ENCODE data around the gene COG8. TPM values are rescaled to one million over a fixed set of nuclear protein-coding genes. Genes with fewer than 3 reads are reported as not detected.

Gene COG8
- total RNA-seq, 4 donors from 2014 or later, result 62.2 to 77.5 (median 70.0) TPM

DNA sequence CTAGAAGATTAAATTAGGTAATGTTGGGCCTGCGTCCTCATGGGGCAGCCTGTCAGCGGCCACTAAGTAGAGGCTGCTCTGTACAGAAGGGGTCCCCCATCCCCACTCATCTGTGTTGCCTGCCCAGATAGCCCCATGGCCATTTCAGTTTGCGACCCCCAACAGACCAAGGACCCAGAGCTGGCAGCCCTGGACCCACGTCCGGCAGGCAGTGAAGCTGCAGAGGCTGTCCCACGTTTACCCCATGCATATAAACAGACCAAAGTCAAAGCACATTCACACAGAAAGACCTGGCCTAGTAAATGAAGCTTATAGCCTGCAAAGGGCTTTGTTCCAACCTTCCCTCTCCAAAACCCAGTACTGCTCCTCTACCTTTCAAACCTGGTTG lies 13.6 kb downstream of the COG8 start:
- Histone ChIP-seq H3K27me3 (no peaks in the 10 kb centered on the region), H3K4me3 (no peak overlapping the region), H3K4me1 (peaks cover 7 to 47% (median 17%) of the 10 kb centered on the region in 4 donors), H3K36me3 (peaks cover 2 to 80% (median 9%) of the 10 kb centered on the region in 3 donors), H3K27ac (no peak overlapping the region), H3K9me3 (no peaks in the 10 kb centered on the region)
- TF ChIP-seq, protein P1, sequence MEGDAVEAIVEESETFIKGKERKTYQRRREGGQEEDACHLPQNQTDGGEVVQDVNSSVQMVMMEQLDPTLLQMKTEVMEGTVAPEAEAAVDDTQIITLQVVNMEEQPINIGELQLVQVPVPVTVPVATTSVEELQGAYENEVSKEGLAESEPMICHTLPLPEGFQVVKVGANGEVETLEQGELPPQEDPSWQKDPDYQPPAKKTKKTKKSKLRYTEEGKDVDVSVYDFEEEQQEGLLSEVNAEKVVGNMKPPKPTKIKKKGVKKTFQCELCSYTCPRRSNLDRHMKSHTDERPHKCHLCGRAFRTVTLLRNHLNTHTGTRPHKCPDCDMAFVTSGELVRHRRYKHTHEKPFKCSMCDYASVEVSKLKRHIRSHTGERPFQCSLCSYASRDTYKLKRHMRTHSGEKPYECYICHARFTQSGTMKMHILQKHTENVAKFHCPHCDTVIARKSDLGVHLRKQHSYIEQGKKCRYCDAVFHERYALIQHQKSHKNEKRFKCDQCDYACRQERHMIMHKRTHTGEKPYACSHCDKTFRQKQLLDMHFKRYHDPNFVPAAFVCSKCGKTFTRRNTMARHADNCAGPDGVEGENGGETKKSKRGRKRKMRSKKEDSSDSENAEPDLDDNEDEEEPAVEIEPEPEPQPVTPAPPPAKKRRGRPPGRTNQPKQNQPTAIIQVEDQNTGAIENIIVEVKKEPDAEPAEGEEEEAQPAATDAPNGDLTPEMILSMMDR (IDR thresholded peaks at IDR 0.05), result no peak
- TF ChIP-seq EP300 (IDR thresholded peaks at IDR 0.05) (no peak), POLR2A (IDR thresholded peaks at IDR 0.05) (no peak)
- 74 to 90% methylated on average over 6 of the region's 6 CpGs for WGBS, 2 donors
- no peak for DNase-seq (ENCODE audit: low spot score in 2 of 2)

DNA sequence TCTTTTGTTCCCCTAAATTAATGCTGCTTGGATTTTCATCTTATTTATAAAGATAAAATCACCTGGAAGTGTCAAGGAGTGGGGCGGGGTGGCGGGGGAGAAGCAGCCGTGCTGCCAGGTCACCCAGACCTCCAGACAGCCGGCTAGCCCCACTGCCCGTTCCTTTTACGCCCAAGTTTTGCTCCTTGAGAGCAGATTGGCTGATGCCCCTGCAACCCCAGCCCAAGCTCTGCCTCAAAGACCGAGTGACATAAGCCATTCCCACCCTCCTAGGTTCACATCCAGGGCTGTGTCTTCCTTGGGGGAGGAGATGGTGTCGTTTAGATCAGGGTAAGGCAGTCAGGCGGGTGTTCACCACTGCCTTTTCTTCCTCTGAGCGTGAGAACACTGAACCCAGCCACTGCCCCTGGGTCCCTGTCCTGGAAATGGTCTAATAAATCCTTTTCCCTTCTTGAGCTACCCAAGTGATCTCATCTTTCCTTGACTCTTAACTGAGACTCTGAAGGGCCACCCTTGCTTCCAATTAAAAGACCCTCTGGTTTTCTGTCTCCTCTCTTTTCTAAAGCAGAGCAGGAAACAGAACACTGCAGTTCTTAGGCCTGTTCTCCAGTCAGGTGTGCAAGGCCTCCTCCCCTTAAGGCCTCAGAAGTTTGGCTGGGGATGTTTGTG lies 14.6 kb downstream of the COG8 start:
- Histone ChIP-seq H3K36me3 (peaks cover 6 to 91% (median 19%) of the 10 kb centered on the region in 3 donors), H3K27me3 (no peaks in the 10 kb centered on the region), H3K4me3 (no peak overlapping the region), H3K9me3 (no peaks in the 10 kb centered on the region), H3K4me1 (peaks cover 7 to 44% (median 16%) of the 10 kb centered on the region in 4 donors), H3K27ac (no peak overlapping the region)
- DNase-seq (ENCODE audit: low spot score in 2 of 2), result no peak
- TF ChIP-seq EP300 (IDR thresholded peaks at IDR 0.05), result no peak
- no peak for TF ChIP-seq POLR2A (IDR thresholded peaks at IDR 0.05)
- TF ChIP-seq, protein P1 (IDR thresholded peaks at IDR 0.05), result no peak
- WGBS, 2 donors, result 75 to 77% methylated on average over 10 of the region's 10 CpGs

DNA sequence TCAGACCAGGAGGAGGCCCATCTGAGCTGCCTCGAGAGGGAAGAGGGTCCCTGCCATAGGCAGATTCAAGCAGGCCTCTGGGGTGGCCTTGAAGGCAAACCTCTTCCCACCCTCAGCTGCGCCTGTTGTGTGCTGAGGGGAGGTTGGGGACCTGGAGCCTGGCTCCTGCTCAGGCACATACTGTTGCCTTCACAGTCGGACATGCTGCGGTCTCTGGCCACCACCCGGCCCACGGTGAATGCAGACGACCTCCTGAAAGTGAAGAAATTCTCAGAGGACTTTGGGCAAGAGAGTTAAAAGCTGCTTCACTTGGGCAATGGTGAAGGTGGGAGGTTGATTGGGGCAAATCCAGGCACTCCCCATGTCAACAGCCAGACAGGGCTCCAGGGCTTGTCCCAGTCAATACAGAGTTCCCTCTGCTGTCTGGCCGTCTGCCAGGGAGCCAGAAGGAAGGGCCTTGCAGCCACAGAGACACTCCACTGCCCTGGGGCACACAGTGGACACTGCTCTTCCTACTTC lies 15.3 kb downstream of the COG8 start:
- TF ChIP-seq, protein P1 (IDR thresholded peaks at IDR 0.05), result no peak
- TF ChIP-seq EP300 (IDR thresholded peaks at IDR 0.05), result no peak
- no peak for TF ChIP-seq POLR2A (IDR thresholded peaks at IDR 0.05)
- H3K9me3 ChIP-seq, result no peaks in the 10 kb centered on the region
- H3K27ac ChIP-seq, result no peak overlapping the region
- no peaks in the 10 kb centered on the region for H3K27me3 ChIP-seq
- WGBS, 2 donors, result 66 to 78% methylated on average over 8 of the region's 8 CpGs
- peaks cover 2 to 38% (median 13%) of the 10 kb centered on the region in 4 donors for H3K4me1 ChIP-seq
- H3K4me3 ChIP-seq, result no peak overlapping the region
- H3K36me3 ChIP-seq, result peaks cover 6 to 97% (median 26%) of the 10 kb centered on the region in 3 donors
- peak in 1 of 2 donors; percentile 34 for DNase-seq (ENCODE audit: low spot score in 2 of 2)

DNA sequence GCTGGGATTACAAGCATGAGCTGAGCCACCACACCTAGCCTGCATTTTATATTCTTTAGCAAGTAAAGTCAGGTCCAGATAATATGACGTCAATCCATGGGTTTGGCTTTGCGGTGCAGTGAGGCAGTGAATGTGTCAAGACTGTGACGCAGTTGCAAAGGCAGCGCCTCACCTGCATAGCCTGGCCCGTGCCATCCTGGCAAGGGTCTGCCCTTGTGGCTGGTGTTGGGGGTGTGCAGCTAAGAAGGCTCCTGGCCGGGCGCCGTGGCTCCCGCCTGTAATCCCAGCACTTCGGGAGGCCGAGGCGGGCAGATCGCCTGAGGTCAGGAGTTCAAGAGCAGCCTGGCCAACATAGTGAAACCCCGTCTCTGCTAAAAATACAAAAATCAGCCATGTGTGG lies 15.9 kb downstream of the COG8 start:
- no peak for DNase-seq (ENCODE audit: low spot score in 2 of 2)
- peaks cover 9 to 97% (median 32%) of the 10 kb centered on the region in 3 donors for H3K36me3 ChIP-seq
- WGBS, 2 donors, result 84 to 97% methylated on average over 14 of the region's 14 CpGs

DNA sequence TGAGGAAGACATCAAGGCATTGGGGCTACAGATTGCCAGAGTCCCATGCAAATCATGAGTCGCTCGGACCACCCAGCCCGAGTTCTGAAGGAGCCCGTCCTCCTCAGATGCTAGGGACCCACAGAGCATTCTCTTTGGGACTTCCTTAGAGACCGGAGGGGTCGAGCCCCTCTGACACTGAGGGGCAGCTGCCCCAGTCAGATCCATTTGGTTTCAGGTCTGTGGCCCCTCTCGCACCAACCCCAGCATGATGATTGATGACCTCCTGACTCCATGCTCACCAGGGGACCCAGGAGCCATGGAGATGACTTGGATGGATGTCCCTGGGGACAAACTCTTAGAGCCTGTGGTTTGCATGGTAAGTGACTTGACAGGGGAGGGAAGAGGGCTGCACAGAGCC lies 17.0 kb downstream of the COG8 start:
- H3K4me1 ChIP-seq, result peaks cover 0 to 22% (median 5%) of the 10 kb centered on the region in 4 donors
- no peaks in the 10 kb centered on the region for H3K27me3 ChIP-seq
- no peak overlapping the region for H3K27ac ChIP-seq
- no peak for DNase-seq (ENCODE audit: low spot score in 2 of 2)
- WGBS, 2 donors, result 77 to 92% methylated on average over 7 of the region's 7 CpGs
- TF ChIP-seq, protein P1 (IDR thresholded peaks at IDR 0.05), result no peak
- TF ChIP-seq POLR2A (IDR thresholded peaks at IDR 0.05) (no peak), EP300 (IDR thresholded peaks at IDR 0.05) (no peak)
- no peak overlapping the region for H3K4me3 ChIP-seq
- H3K36me3 ChIP-seq, result peaks cover 9 to 97% (median 38%) of the 10 kb centered on the region in 3 donors
- no peaks in the 10 kb centered on the region for H3K9me3 ChIP-seq

More for the DNA sequence above, 15.9 kb downstream of the COG8 start:
- Histone ChIP-seq H3K4me1 (peaks cover 0 to 31% (median 7%) of the 10 kb centered on the region in 4 donors), H3K4me3 (no peak overlapping the region), H3K9me3 (no peaks in the 10 kb centered on the region), H3K27ac (no peak overlapping the region), H3K27me3 (no peaks in the 10 kb centered on the region)
- TF ChIP-seq, protein P1 (IDR thresholded peaks at IDR 0.05), result no peak
- no peak for TF ChIP-seq POLR2A (IDR thresholded peaks at IDR 0.05)
- no peak for TF ChIP-seq EP300 (IDR thresholded peaks at IDR 0.05)
